Epithelial cell of proximal tubule (primary cell): ENCODE measurements around the gene PISD. TPM values are rescaled to one million over a fixed set of nuclear protein-coding genes. Genes with fewer than 3 reads are reported as not detected.

Source experiments
- DNase-seq: peaks from one replicate; pipeline ENCODE4 v3.0.0-alpha.2; 2011; ENCODE audit warnings: low read depth
- H3K4me3 ChIP-seq: 2 replicates; pipeline ENCODE4 v1.5.1; 2011; ENCODE audit warnings: low read depth, mild to moderate bottlenecking, low read length
- CTCF ChIP-seq: conservative IDR thresholded peaks from 2 replicates; pipeline ENCODE4 v1.5.1; 2012; ENCODE audit warnings: low read depth, mild to moderate bottlenecking, low read length
- total RNA-seq: library from RNA; depleted of rRNA; stranded (reverse); fragments of >200 nt; gene quantifications from 2 replicates; pipeline ENCODE4 v1.2.3, GENCODE V29; 2015

The PISD gene
- total RNA-seq, 1 donor from 2014 or later = 61.1 TPM

GRCh38 chr22:31613286-31613903 lies 48.6 kb downstream of the PISD start:
- H3K4me3 ChIP-seq = no peak overlapping the region
- TF ChIP-seq CTCF = no peak
- no peak for DNase-seq

- no peak overlapping the region for H3K4me3 ChIP-seq
- TF ChIP-seq CTCF = no peak
These were observed 49.1 kb downstream of the PISD start for GRCh38 chr22:31612891-31613285.

GRCh38 chr22:31611061-31611760 lies 50.8 kb downstream of the PISD start:
- no peak overlapping the region for H3K4me3 ChIP-seq
- no peak for TF ChIP-seq CTCF
- no peak for DNase-seq

More at GRCh38 chr22:31612891-31613285, 49.1 kb downstream of the PISD start:
- DNase-seq = no peak

- H3K4me3 ChIP-seq = no peak overlapping the region
- no peak for TF ChIP-seq CTCF
- DNase-seq = no peak
These were observed 51.4 kb downstream of the PISD start for GRCh38 chr22:31610611-31611010.

GRCh38 chr22:31609716-31610115 lies 52.3 kb downstream of the PISD start:
- TF ChIP-seq CTCF = no peak

GRCh38 chr22:31607696-31608095 lies 54.3 kb downstream of the PISD start:
- H3K4me3 ChIP-seq = no peak overlapping the region
- DNase-seq = no peak
- no peak for TF ChIP-seq CTCF

More at GRCh38 chr22:31609716-31610115, 52.3 kb downstream of the PISD start:
- DNase-seq = no peak
- H3K4me3 ChIP-seq = no peak overlapping the region
